ENCODE data around the gene GRID2.

- TF ChIP-seq, protein P1, sequence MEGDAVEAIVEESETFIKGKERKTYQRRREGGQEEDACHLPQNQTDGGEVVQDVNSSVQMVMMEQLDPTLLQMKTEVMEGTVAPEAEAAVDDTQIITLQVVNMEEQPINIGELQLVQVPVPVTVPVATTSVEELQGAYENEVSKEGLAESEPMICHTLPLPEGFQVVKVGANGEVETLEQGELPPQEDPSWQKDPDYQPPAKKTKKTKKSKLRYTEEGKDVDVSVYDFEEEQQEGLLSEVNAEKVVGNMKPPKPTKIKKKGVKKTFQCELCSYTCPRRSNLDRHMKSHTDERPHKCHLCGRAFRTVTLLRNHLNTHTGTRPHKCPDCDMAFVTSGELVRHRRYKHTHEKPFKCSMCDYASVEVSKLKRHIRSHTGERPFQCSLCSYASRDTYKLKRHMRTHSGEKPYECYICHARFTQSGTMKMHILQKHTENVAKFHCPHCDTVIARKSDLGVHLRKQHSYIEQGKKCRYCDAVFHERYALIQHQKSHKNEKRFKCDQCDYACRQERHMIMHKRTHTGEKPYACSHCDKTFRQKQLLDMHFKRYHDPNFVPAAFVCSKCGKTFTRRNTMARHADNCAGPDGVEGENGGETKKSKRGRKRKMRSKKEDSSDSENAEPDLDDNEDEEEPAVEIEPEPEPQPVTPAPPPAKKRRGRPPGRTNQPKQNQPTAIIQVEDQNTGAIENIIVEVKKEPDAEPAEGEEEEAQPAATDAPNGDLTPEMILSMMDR (optimal IDR thresholded peaks at IDR 0.05 in 1 of 3, IDR thresholded peaks at IDR 0.05 in 1 of 3, conservative IDR thresholded peaks at IDR 0.05 in 1 of 3; ENCODE audit: extremely low read depth in 1 of 3, insufficient read depth in 2 of 3, low read length in 3 of 3) = no peak
- TF ChIP-seq EZH2 (IDR thresholded peaks at IDR 0.05; ENCODE audit: low read length) = no peak
Measured at GRCh38 chr4:92368653-92369052, 64.9 kb downstream of the GRID2 start.
